Pons (tissue), 1 donor: ENCODE measurements around the gene CFAP52.
A peak's percentile ranks its signal among the peaks of the same experiment; 100 is the strongest.
"Not testable (repeated sequence)": the region's sequence is repeated elsewhere in the genome, so short reads cannot be mapped to it uniquely, and the experiment has no call there.

Experiments
- DNase-seq: peaks from one replicate; pipeline ENCODE4 v3.0.0-alpha.2; 2016; ENCODE audit warnings: low spot score

Gene CFAP52

DNA sequence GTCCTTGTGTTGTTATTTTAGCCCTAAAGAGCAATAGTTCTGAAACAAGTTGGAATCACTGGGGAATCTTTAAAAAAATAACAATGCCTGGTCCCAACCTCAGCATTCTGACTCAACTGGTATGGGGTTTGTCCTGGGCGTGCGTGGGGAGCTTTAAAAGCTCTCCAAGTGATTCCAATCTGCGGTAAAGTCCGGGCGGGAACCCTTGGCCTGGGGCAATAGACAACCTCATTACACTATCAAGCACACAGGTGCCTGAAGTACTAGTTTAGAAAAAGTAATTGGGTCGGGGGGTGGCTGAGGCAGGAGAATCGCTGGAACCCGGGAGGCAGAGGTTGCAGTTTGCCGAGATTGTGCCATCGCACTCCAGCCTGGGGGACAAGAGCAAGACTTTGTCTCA is 5.2 kb upstream of the CFAP52 start:
- DNase-seq = no peak

GRCh38 chr17:9575381-9576101 is 901 bp upstream of the CFAP52 start, which contains the start of gene STX8:
STX8 (minus strand) TSS chr17:9575820; CDS start chr17:9575808, 12 bp downstream.
- DNase-seq = peak; percentile 73

DNA sequence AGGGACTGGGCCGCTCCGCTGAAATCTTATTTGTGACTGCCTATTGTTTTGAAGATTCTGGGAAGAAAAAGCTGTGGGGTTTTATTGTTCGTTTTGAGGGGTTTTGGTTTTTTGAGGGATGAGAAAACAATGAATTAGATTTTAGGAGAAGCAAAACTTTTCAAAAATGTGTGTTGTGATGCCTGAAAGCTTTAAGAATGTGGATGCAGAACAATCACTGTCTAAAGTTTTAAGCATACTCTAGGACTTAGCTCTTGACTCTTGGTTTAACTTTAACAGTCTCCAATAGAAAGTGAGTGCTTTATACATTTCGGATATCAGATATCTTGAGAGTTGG is 899 bp downstream of the CFAP52 start:
- no peak for DNase-seq

DNA sequence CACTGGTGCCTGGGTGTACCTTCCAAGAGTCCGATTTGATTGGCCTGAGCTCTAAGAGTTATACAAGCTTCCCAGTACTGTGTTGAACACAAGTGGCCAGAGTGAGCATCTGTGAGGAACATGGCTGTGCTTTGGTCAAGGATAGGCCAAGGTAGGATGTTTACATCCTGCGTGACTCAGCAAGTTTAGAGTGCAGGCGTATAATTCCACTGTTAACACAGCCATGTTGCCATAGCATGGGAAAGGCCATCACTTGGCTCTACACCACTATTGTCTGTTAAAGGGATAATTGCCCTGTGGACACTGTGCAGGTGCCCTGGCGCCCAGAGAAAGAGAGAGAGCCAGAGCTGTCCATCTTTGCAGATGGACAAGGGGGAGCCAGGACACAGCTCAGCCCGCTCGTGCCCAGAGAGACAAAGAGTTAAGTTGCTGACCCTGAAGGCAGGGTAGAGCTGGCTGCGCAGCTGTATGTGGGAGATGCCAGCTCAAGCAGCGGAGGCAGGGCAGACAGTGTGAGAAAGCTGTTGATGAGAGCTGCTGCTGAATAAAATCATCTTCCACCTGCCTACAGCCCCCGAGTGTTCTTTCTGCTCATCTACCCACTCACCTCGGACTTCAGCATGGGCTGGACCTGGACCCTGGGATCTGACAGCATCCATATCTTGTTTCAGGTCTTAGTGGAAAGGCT is 11.7 kb downstream of the CFAP52 start:
- no peak for DNase-seq

GRCh38 chr17:9594065-9594464 is 17.6 kb downstream of the CFAP52 start:
- DNase-seq = peak; percentile 1

- DNase-seq = not testable (repeated sequence)
These were observed 21.2 kb downstream of the CFAP52 start for GRCh38 chr17:9597638-9598037.

DNA sequence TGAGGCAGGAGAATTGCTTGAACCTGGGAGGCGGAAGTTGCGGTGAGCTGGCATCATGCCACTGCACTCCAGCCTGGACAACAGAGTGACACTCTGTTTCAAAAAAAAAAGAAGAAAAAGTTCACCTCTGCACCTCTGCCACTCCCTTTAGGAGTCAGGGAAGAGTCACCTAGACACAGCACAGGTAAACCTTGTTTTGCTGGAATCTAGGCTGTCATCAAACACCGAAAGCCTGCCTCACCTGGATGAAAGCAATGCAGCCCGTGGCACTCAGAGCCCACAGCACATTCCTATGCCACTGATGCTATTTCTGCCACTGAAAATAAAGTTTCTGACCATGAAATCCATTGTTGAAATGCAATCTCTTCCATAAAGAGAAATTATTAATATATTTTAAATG is 22.2 kb downstream of the CFAP52 start:
- no peak for DNase-seq

DNA sequence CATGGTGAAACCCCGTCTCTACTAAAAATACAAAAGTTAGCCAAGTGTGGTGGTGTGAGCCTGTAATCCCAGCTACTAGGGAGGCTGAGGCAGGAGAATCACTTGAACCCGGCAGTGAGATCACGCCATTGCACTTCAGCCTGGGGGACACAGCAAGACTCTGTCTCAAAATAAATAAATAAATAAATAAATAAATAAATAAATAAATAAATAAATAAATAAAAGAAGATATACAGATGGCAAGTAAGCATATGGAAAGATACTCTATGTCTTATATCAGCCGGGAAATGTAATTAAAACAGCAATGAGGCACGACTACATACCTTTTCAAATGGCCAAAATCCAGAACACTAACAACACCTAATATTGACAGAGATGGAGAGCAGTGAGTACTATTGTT is 28.1 kb downstream of the CFAP52 start:
- DNase-seq = not testable (repeated sequence)

DNA sequence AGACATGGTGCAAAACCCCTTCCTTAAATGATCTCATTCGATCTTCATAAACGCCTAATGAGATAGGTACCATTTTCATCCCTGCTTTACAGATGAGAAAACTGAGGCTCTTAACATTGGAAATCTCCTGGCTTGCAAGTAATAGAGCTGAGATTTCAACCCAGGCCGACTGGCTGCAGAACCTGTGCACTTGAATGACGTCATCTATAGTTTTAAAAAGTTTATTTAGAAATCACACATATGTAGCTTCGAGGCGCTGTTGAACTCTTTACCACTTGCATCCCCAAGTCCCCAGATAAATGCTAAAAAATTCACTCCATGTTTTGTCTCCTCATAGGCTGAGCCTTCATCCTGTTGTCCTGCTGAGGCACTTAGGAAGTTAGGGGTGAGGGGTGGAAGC is 30.0 kb downstream of the CFAP52 start:
- no peak for DNase-seq

- not testable (repeated sequence) for DNase-seq
These were observed 30.6 kb downstream of the CFAP52 start for GRCh38 chr17:9607058-9607457.

DNA sequence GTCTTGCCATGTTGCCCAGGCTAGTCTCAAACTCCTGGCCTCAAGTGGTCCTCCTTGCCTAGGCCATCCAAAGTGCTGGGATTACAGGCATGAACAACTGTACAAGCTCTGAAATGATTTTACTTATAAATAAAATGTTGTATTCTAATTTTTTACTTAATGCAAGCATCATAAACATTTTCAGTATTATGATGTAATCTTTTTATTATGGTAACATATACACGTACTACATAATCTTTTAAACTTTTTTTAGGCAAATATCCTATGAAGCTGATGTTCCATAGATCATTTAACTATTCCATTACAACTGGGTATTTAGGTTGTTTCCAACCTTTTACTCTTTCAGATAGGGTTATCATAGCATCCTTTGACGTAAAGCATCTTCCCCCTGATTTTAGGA is 35.1 kb downstream of the CFAP52 start:
- no peak for DNase-seq

DNA sequence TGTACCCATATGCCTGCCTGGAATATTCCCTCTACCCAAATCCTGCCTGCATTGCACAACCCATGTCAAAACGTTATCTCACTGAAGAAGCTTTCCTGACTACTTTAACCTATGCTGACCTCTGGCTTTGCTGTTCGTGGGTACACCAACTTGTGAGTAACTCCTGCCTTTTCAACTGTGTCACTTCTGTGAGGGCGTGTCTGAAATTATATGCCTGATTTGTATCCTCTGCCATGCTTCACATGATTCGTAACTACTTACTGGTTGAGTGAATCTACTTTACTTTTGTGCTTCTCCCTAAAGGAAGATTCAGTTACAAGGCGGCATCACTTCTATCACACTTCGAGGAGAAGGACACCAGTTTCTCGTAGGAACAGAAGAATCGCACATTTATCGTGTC is 35.6 kb downstream of the CFAP52 start:
- DNase-seq = no peak

GRCh38 chr17:9615486-9615885 is 39.0 kb downstream of the CFAP52 start:
- no peak for DNase-seq

DNA sequence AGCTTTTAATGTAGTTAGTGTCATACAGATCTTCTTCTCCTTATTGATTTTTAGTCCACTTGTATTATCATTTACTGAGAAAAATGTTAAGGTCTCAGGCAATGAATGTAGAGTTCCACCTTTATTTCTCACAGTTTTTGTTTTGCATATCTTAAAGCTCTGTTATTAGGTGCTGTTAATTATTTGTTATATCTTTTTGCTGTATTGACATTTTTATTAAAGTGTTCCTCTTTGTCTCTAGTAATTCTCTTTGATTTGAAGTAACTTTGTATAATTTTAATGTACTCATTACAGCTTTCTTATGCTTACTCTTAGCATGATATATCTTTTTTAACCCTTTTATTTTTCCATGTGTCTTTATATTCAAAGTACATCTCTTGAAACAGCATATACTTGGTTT is 46.5 kb downstream of the CFAP52 start:
- DNase-seq = no peak

- DNase-seq = no peak
These were observed 52.1 kb downstream of the CFAP52 start for GRCh38 chr17:9628509-9628908.

- DNase-seq = no peak
These were observed 56.3 kb downstream of the CFAP52 start for GRCh38 chr17:9632741-9633140.

DNA sequence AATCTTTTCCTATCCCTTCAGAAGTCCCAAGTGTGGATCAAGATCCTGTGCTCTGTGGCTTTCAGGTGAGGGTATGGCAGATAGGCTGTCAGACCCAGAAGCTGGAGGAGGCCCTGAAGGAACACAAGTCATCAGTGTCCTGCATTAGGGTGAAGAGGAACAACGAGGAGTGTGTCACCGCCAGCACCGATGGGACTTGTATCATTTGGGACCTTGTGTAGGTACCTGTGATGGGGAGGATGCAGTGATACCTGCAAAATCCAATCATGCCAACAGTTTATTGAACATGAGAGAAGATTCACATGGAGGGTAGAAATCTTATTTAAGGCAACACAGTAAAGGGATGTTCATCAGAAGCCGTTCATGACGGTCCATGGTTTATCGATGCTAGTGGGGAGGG is 58.9 kb downstream of the CFAP52 start:
- DNase-seq = no peak

DNA sequence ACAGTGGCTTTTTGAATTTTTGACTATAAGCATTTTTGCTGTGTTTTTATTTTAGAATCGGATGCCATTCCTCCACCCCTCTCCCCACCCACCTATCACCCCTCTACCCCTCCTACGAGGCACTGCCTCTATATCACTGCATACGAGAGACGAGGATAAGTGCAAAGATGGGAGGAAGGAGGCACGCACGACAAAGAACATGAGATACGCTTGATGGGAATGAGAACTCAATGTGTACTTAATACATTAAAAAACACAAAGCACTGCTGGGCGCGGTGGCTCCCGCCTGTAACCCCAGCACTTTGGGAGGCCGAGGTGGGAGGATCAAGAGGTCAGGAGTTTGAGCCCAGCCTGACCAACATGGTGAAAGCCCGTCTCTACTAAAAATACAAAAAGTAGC is 60.1 kb downstream of the CFAP52 start:
- DNase-seq = no peak

DNA sequence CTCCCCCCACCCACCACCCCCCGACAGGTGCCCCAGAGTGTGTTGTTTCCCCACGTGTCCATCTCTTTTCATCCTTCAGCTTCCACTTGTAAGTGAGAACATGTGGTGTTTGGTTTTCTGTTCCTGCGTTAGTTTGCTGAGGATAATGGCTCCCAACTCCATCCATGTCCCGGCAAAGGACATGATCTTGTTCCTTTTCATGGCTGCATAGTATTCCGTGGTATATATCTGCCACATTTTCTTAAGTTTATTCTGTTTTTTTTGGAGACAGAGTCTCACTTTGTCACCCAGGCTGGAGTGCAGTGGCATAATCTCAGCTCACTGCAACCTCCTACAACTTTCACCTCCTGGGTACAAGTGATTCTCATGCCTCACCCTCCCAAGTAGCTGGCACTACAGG is 63.9 kb downstream of the CFAP52 start:
- not testable (repeated sequence) for DNase-seq

DNA sequence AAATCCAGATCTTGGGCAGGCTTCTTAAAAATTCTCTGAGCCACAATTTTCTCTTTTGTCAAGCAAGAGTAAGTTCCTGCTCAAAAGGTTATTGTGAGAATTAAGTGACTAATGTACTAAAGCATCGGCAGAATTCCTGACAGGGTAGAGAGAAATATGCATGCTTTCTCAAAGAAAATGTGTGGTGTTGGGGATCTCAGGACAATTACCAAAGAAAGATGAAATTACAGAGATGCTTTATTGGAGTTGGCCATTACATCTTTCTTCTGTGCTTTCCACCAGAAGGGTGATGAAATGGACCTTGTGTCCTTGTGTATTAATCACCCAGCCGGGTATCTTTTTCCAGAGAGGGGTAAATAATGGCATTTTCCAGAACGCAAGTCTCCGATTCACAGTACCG is 67.2 kb downstream of the CFAP52 start:
- DNase-seq = no peak

- DNase-seq = no peak
These were observed 68.7 kb downstream of the CFAP52 start, which contains the start of gene USP43 for GRCh38 chr17:9644910-9645751. USP43 (plus strand) TSS chr17:9645517; CDS start chr17:9645633, 116 bp downstream.

DNA sequence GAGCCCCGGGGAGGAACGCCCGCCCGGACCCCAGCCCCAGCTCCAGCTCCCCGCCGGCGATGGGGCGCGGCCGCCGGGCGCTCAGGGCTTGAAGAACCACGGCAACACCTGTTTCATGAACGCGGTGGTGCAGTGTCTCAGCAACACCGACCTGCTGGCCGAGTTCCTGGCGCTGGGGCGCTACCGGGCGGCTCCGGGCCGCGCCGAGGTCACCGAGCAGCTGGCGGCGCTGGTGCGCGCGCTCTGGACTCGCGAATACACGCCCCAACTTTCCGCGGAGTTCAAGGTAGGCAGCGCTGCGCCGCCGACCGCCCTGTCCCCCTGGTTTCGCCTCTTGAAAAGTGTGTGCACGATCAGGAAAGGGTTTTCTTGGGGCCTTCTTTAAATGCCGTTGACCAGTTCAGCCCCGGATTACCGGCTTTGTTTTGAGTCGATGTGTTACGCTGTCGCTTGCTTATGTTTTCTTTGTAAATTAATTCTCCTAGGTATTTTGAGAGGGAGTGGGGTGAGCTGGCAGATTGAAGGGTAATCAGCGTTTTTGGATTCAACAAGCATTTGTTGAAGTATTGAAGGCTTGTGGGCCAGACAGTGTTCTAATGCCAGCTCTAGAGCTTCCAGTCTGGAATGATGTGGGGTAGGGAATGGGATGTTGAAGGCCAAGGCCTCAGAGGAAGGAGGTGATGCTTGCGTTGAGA is 69.6 kb downstream of the CFAP52 start:
- DNase-seq = peak; percentile 3
